Osteocyte (in vitro differentiated cells): Measurements from ENCODE around the gene GLOD4. TPM values are rescaled to one million over a fixed set of nuclear protein-coding genes. Genes with fewer than 3 reads are reported as not detected.

ENCODE experiments used
- DNase-seq: peaks from one replicate; pipeline ENCODE4 v3.0.0; 2021; ENCODE audit warnings: mixed read lengths; ENCODE audit not compliant: unreplicated experiment; ENCODE audit errors: extremely low spot score
- H3K27ac Mint-ChIP-seq: one replicate; pipeline ENCODE4 v1.8.0; 2021; ENCODE audit warnings: mild to moderate bottlenecking, mixed read lengths; ENCODE audit not compliant: unreplicated experiment
- H3K27me3 Mint-ChIP-seq: one replicate; pipeline ENCODE4 v1.8.0; 2021; ENCODE audit warnings: mixed read lengths; ENCODE audit not compliant: unreplicated experiment
- H3K36me3 Mint-ChIP-seq: one replicate; pipeline ENCODE4 v1.8.0; 2021; ENCODE audit warnings: mixed read lengths; ENCODE audit not compliant: unreplicated experiment
- H3K4me1 Mint-ChIP-seq: one replicate; pipeline ENCODE4 v1.8.0; 2021; ENCODE audit warnings: mixed read lengths; ENCODE audit not compliant: unreplicated experiment
- H3K4me3 Mint-ChIP-seq: one replicate; pipeline ENCODE4 v1.8.0; 2021; ENCODE audit warnings: mild to moderate bottlenecking, moderate library complexity, mixed read lengths; ENCODE audit not compliant: unreplicated experiment
- H3K9me3 Mint-ChIP-seq: one replicate; pipeline ENCODE4 v1.8.0; 2021; ENCODE audit warnings: mixed read lengths; ENCODE audit not compliant: unreplicated experiment
- total RNA-seq: library from RNA; stranded (reverse); gene quantifications from 2 replicates; pipeline ENCODE4 v1.2.1, GENCODE V29; 2021
- TF ChIP-seq, protein P1 (sequence below): fragments of 200-600 bp; sonication (generic); IDR thresholded peaks from 2 replicates; pipeline ENCODE4 v1.5.0; 2021; ENCODE audit warnings: antibody characterized with exemption, mild to moderate bottlenecking, moderate library complexity

Gene GLOD4
- total RNA-seq, 1 donor from 2014 or later = 63.4 TPM

DNA sequence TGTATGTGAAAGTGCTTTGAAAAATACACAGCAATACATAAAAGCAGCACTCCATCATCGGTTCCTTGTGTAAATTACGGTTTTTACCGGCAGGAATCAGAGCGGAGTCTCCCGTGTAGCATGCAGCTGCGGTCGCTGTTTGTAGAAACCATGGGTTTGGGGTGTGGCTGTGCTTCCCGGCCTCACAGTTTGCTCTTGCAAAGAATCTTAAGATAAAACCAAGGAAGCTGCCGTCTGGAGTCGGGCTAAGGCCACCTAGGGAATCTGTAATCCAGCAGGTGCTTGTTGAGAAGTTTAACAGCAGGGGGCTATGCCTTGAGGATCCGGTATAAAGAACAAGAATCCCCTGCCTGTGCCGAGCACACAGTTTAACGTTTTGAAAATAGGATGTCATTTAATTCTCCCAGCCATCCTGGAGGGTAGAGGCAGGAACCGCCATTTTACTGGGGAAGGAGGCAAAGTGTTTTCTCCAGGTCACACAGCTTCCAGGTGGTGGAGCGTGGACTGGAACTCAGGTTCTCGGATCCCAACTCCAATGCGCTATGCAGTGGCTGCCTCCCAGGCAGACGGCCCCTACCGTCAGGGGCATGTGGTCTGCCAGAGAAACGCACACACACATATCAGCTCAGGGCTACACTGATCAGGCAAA is 55.7 kb downstream of the GLOD4 start:
- no peaks in the 10 kb centered on the region for H3K27me3 Mint-ChIP-seq
- H3K36me3 Mint-ChIP-seq = no peaks in the 10 kb centered on the region
- peaks cover 9% of the 10 kb centered on the region for H3K4me1 Mint-ChIP-seq
- no peak overlapping the region for H3K4me3 Mint-ChIP-seq
- TF ChIP-seq, protein P1, sequence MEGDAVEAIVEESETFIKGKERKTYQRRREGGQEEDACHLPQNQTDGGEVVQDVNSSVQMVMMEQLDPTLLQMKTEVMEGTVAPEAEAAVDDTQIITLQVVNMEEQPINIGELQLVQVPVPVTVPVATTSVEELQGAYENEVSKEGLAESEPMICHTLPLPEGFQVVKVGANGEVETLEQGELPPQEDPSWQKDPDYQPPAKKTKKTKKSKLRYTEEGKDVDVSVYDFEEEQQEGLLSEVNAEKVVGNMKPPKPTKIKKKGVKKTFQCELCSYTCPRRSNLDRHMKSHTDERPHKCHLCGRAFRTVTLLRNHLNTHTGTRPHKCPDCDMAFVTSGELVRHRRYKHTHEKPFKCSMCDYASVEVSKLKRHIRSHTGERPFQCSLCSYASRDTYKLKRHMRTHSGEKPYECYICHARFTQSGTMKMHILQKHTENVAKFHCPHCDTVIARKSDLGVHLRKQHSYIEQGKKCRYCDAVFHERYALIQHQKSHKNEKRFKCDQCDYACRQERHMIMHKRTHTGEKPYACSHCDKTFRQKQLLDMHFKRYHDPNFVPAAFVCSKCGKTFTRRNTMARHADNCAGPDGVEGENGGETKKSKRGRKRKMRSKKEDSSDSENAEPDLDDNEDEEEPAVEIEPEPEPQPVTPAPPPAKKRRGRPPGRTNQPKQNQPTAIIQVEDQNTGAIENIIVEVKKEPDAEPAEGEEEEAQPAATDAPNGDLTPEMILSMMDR = no peak
- no peak overlapping the region for H3K27ac Mint-ChIP-seq
- no peaks in the 10 kb centered on the region for H3K9me3 Mint-ChIP-seq
- DNase-seq = no peak

- no peak for DNase-seq
- no peak overlapping the region for H3K4me3 Mint-ChIP-seq
- H3K4me1 Mint-ChIP-seq = peaks cover 3% of the 10 kb centered on the region
- no peaks in the 10 kb centered on the region for H3K27me3 Mint-ChIP-seq
- H3K36me3 Mint-ChIP-seq = no peaks in the 10 kb centered on the region
- TF ChIP-seq, protein P1 = no peak
- no peaks in the 10 kb centered on the region for H3K9me3 Mint-ChIP-seq
- no peak overlapping the region for H3K27ac Mint-ChIP-seq
Observed at GRCh38 chr17:725746-726145, 56.3 kb downstream of the GLOD4 start.

DNA sequence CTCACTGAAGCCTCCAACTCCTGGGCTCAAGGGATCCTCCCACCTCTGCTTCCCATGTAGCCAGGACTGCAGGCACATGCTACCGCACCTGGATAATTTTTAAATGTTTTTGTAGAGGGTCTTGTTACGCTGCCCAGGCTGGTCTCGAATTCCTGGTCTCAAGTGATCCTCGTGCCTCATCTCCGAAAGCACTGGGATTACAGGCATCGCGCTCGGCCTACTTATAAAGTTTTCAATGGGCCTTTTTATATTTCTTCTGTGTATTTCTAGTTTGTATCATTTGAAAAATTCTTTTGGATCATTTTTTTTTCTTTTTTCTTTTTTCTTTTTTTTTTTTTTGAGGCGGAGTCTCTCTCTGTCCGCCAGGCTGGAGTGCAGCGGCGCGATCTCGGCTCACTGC is 57.0 kb downstream of the GLOD4 start:
- TF ChIP-seq, protein P1 = no peak
- Mint-ChIP-seq H3K36me3 (no peaks in the 10 kb centered on the region), H3K27me3 (no peaks in the 10 kb centered on the region), H3K4me1 (peaks cover 3% of the 10 kb centered on the region), H3K9me3 (no peaks in the 10 kb centered on the region), H3K27ac (no peak overlapping the region), H3K4me3 (no peak overlapping the region)
- DNase-seq = no peak

DNA sequence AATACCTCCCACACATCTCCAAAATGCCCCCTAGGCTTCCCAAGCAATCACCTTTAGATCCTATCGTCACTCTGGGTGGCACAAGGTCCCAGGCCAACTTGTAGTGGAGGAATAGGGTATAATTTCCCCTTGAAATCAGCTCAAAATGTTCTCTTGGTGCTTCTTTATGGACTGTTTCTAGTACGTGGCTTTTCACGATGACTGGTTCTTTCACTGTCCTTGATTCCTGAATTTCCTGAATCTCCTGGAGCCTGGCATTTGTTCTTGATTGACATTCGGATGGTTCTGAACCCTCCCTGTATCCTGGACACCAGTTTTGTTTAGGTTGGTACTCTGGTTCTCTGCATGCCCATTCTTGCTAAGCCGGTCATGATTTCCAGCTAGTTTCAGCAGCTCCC is 60.5 kb downstream of the GLOD4 start:
- Mint-ChIP-seq H3K4me1 (peaks cover 4% of the 10 kb centered on the region), H3K4me3 (no peak overlapping the region), H3K27ac (no peak overlapping the region), H3K36me3 (no peaks in the 10 kb centered on the region), H3K9me3 (no peaks in the 10 kb centered on the region), H3K27me3 (no peaks in the 10 kb centered on the region)
- TF ChIP-seq, protein P1 = no peak
- DNase-seq = no peak

DNA sequence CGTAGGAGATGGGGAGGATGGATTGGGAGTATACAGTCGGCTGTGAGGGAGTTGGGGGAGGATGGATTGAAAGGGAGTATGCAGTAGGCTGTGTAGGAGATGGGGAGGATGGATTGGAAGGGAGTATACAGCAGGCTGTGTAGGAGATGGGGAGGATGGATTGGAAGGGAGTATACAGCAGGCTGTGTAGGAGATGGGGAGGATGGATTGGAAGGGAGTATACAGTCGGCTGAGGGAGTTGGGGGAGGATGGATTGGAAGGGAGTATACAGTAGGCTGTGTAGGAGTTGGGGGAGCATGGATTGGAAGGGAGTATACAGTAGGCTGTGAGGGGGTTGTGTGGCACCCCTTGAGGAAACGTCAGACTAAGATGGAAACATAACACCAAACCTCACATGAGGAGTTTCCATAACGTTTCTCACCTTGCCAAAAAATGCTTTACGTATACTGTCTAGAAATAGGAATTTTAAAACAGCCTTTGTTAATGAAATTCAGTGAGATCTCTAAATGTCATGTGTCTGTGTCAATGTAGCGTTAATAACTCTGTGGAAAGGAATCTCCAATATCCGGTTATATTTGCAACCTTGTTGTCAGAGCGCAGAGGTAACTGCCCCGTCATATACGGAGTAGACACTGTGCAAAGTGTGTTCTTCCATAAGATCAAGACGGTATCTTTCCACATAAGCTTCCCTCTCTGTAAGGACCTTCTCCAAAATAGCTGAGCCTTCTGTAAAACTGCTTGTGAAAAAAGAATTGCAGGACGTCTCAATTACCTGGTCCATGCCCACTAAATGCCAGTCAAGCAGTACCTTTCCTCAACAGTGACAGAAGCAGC is 61.2 kb downstream of the GLOD4 start:
- TF ChIP-seq, protein P1 = no peak
- no peaks in the 10 kb centered on the region for H3K27me3 Mint-ChIP-seq
- H3K36me3 Mint-ChIP-seq = no peaks in the 10 kb centered on the region
- no peaks in the 10 kb centered on the region for H3K9me3 Mint-ChIP-seq
- DNase-seq = no peak
- no peak overlapping the region for H3K4me3 Mint-ChIP-seq
- H3K27ac Mint-ChIP-seq = no peak overlapping the region
- peaks cover 5% of the 10 kb centered on the region for H3K4me1 Mint-ChIP-seq
